Glomerular endothelial cell (primary cell): ENCODE data around the gene TJAP1. TPM values are rescaled to one million over a fixed set of nuclear protein-coding genes. Genes with fewer than 3 reads are reported as not detected.
"Not testable (repeated sequence)": the region's sequence is repeated elsewhere in the genome, so short reads cannot be mapped to it uniquely, and the experiment has no call there.

Experiments used
- DNase-seq: peaks from one replicate; pipeline ENCODE4 v3.0.0-alpha.2; 2011; ENCODE audit warnings: low read depth, low spot score; ENCODE audit errors: extremely low read depth
- total RNA-seq: library from RNA; depleted of rRNA; stranded (reverse); fragments of >200 nt; gene quantifications from 2 replicates; pipeline ENCODE4 v1.2.3, GENCODE V29; 2015

The TJAP1 gene
- total RNA-seq, 1 donor from 2014 or later = 26.0 TPM

DNA sequence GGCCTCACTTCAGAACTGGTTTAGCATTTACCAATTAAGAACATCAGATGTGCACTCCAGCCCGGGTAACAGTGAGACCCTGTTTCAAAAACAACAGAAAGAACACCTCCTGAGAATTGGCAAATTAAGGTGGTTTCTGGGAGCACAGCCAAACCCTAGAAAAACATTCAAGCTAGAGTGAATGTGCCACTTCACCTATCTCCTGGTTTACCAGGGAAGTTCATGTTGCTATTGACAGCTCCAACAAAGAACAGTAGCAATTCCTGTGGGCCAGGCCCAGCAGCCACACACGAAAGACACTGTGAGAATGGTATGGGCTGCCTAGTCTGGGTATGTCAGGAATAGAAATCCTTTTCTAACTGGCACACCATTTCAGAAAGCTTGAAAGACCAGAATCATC is 44.5 kb downstream of the TJAP1 start:
- no peak for DNase-seq

- no peak for DNase-seq
Measured at GRCh38 chr6:43522547-43523261, 45.3 kb downstream of the TJAP1 start.

- no peak for DNase-seq
Measured at GRCh38 chr6:43523284-43523683, 45.9 kb downstream of the TJAP1 start.

- no peak for DNase-seq
Measured at GRCh38 chr6:43524483-43524961, 47.2 kb downstream of the TJAP1 start.

DNA sequence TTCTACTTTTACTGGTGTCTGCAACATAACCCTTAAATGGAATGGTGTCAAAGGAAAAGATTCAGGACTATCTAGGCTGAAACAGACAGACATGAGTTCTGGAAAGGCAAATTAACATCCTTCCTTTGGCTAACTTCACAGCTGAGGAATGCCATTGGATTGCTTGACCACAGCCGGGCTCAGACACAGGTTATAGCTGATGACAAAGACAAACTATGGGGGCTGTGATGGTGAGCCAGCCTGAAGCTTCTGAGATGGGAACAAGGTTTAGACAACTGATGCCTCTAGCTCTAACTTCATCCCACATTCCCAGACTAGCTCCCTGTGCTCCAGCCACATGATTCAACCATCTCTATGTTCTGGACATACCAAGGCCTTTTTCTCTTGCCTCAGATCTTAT is 54.8 kb downstream of the TJAP1 start:
- no peak for DNase-seq

GRCh38 chr6:43538986-43539385 is 61.6 kb downstream of the TJAP1 start:
- DNase-seq = not testable (repeated sequence)

DNA sequence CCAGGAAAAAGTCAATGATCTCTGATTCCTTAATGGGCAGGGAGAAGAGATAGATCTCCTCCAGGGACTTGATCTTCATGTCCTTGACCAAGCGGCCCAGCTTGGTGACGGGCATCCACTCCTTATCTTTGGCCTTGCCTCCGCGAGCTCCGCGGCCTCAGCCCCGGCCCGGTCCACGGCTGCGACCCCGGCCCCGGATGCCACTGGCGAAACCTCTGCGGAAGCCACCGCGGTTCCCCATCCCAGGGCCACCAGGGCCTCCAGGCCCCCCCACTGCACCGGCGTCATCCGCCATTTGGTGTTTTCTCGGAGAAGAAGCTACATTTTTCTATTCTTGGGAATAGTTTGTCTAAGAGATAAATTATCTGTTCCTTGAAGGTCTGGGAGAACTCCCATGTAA is 62.0 kb downstream of the TJAP1 start:
- DNase-seq = not testable (repeated sequence)

DNA sequence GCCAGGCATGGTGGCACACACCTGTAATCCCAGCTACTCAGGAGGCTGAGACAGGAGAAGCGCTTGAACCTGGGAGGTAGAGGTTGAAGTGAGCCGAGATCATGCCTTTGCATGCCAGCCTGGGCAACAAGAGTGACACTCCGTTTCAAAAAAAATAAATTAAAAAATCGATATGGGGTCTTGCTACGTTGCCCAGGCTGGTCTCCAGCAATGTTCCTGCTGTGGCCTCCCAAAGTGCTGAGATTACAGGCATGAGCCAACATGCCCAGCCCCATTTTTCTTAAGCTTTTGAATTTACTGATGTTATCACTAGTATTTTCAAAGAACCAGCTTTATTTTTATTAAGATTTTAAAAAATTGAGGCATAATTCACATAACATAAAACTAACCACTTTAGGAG is 63.1 kb downstream of the TJAP1 start:
- DNase-seq = no peak

GRCh38 chr6:43541774-43542471 is 64.6 kb downstream of the TJAP1 start:
- DNase-seq = no peak

- DNase-seq = no peak
Measured at GRCh38 chr6:43544461-43544860, 67.1 kb downstream of the TJAP1 start.

- no peak for DNase-seq
Measured at GRCh38 chr6:43547222-43547621, 69.9 kb downstream of the TJAP1 start.

Other genes with a start within 250 kb of the TJAP1 start
- gene DNPH1, start 248.1 kb upstream of the TJAP1 start, total RNA-seq = 87.5 and 133 TPM in 2 replicates
- gene TTBK1, start 234.1 kb upstream of the TJAP1 start, total RNA-seq = 0.06 TPM in 1 of 2 replicates, not detected in the other
- gene SLC22A7, start 179.3 kb upstream of the TJAP1 start, total RNA-seq = not detected in 2 replicates
- gene CRIP3, start 168.7 kb upstream of the TJAP1 start, total RNA-seq = not detected in 2 replicates
- 10.2 and 16.0 TPM in 2 replicates for gene ZNF318, start 107.9 kb upstream of the TJAP1 start, total RNA-seq
- gene ABCC10, start 50.0 kb upstream of the TJAP1 start, total RNA-seq = 19.8 and 32.6 TPM in 2 replicates
- 0.88 and 0.92 TPM in 2 replicates for gene DLK2, start 22.0 kb upstream of the TJAP1 start, total RNA-seq
- gene LRRC73, start 32.8 kb downstream of the TJAP1 start, total RNA-seq = 0.12 TPM in 1 of 2 replicates, not detected in the other
- gene YIPF3, start 39.4 kb downstream of the TJAP1 start, total RNA-seq = 171 and 190 TPM in 2 replicates
- gene POLR1C, start 39.5 kb downstream of the TJAP1 start, total RNA-seq = 24.5 and 26.3 TPM in 2 replicates
- 27.1 and 27.7 TPM in 2 replicates for gene XPO5, start 98.5 kb downstream of the TJAP1 start, total RNA-seq
- 26.4 and 27.6 TPM in 2 replicates for gene POLH, start 98.6 kb downstream of the TJAP1 start, total RNA-seq
- 44.9 and 68.1 TPM in 2 replicates for gene GTPBP2, start 151.7 kb downstream of the TJAP1 start, total RNA-seq
- gene MAD2L1BP, start 158.3 kb downstream of the TJAP1 start, total RNA-seq = 33.5 and 48.7 TPM in 2 replicates
- 0.41 TPM in 1 of 2 replicates, not detected in the other for gene RSPH9, start 167.5 kb downstream of the TJAP1 start, total RNA-seq
- 41.2 and 46.4 TPM in 2 replicates for gene MRPS18A, start 210.2 kb downstream of the TJAP1 start, total RNA-seq